Suprapubic skin (tissue), 4 donors: ENCODE measurements around the gene PDE3B. TPM values are rescaled to one million over a fixed set of nuclear protein-coding genes. Genes with fewer than 3 reads are reported as not detected.
"Not testable (repeated sequence)": the region's sequence is repeated elsewhere in the genome, so short reads cannot be mapped to it uniquely, and the experiment has no call there.

Experiments used
- DNase-seq, 2 donors: peaks; one replicate each; pipeline ENCODE4 v3.0.0-alpha.2; 2019; ENCODE audit warnings: low spot score in 2 of 2
- H3K27ac ChIP-seq: fragments of 200-600 bp; sonication (generic); one replicate; pipeline ENCODE4 v1.5.1; 2019
- H3K27me3 ChIP-seq: fragments of 200-600 bp; sonication (generic); one replicate; pipeline ENCODE4 v1.5.1; 2019
- H3K36me3 ChIP-seq: fragments of 200-600 bp; sonication (generic); one replicate; pipeline ENCODE4 v1.5.1; 2019
- H3K4me1 ChIP-seq: fragments of 200-600 bp; sonication (generic); one replicate; pipeline ENCODE4 v1.5.1; 2019
- H3K4me3 ChIP-seq: fragments of 200-600 bp; sonication (generic); one replicate; pipeline ENCODE4 v1.5.1; 2019; ENCODE audit warnings: mild to moderate bottlenecking
- H3K9me3 ChIP-seq: fragments of 200-600 bp; sonication (generic); one replicate; pipeline ENCODE4 v1.5.1; 2019
- CTCF ChIP-seq, 2 donors: fragments of 200-600 bp in 1 of 2; fragments of 450-650 bp in 1 of 2; sonication (generic) in 1 of 2; IDR thresholded peaks; one replicate each; pipeline ENCODE4 v1.5.1; 2016 to 2019; ENCODE audit warnings: antibody characterized with exemption in 2 of 2, mild to moderate bottlenecking in 1 of 2, moderate library complexity in 1 of 2
- EP300 ChIP-seq: sonication (generic); formaldehyde crosslinking; IDR thresholded peaks from one replicate; pipeline ENCODE4 v1.6.1; 2017; ENCODE audit warnings: antibody characterized with exemption
- POLR2A ChIP-seq, 2 donors: fragments of 450-650 bp; IDR thresholded peaks; one replicate each; pipeline ENCODE4 v1.6.1; 2017; ENCODE audit warnings: antibody characterized with exemption in 2 of 2, mild to moderate bottlenecking in 2 of 2, moderate library complexity in 2 of 2
- POLR2AphosphoS5 ChIP-seq, 3 donors: sonication (generic); formaldehyde crosslinking; IDR thresholded peaks; one replicate each; pipeline ENCODE4 v1.6.1; 2017; ENCODE audit warnings: antibody characterized with exemption in 3 of 3
- WGBS: methylation state at CpG from one replicate; pipeline ENCODE4 v1.1.5; 2018; 5-methylcytosine and 5-hydroxymethylcytosine counted together
- total RNA-seq, 4 donors: library from RNA; depleted of rRNA; stranded (reverse); fragments of >200 nt; gene quantifications; one replicate each; pipeline ENCODE4 v1.1.0, GENCODE V29; 2016

PDE3B gene
- total RNA-seq, 4 donors from 2014 or later, result 1.9 to 6.8 (median 2.7) TPM

GRCh38 chr11:14727215-14727614 is 83.6 kb downstream of the PDE3B start:
- no peak for DNase-seq
- no peak overlapping the region for H3K27ac ChIP-seq
- no peaks in the 10 kb centered on the region for H3K4me1 ChIP-seq
- no peaks in the 10 kb centered on the region for H3K36me3 ChIP-seq
- H3K27me3 ChIP-seq, result no peaks in the 10 kb centered on the region
- no peaks in the 10 kb centered on the region for H3K9me3 ChIP-seq
- TF ChIP-seq POLR2AphosphoS5 (IDR thresholded peaks at IDR 0.05), result no peak
- no peak for TF ChIP-seq CTCF (IDR thresholded peaks at IDR 0.05)
- TF ChIP-seq EP300, result no peak
- TF ChIP-seq POLR2A (IDR thresholded peaks at IDR 0.05), result no peak
- no peak overlapping the region for H3K4me3 ChIP-seq

GRCh38 chr11:14727746-14728145 is 84.1 kb downstream of the PDE3B start:
- H3K27me3 ChIP-seq, result no peaks in the 10 kb centered on the region
- H3K9me3 ChIP-seq, result no peaks in the 10 kb centered on the region
- no peak overlapping the region for H3K4me3 ChIP-seq
- no peaks in the 10 kb centered on the region for H3K36me3 ChIP-seq
- DNase-seq, result no peak
- H3K4me1 ChIP-seq, result no peaks in the 10 kb centered on the region
- 17% methylated on average over 1 of the region's 1 CpG for WGBS
- TF ChIP-seq POLR2A (IDR thresholded peaks at IDR 0.05) (no peak), EP300 (no peak), CTCF (IDR thresholded peaks at IDR 0.05) (no peak), POLR2AphosphoS5 (IDR thresholded peaks at IDR 0.05) (no peak)
- H3K27ac ChIP-seq, result no peak overlapping the region

GRCh38 chr11:14740539-14740938 is 96.9 kb downstream of the PDE3B start:
- H3K4me3 ChIP-seq, H3K9me3 ChIP-seq, H3K27ac ChIP-seq, DNase-seq, H3K27me3 ChIP-seq, H3K4me1 ChIP-seq, H3K36me3 ChIP-seq: not testable (repeated sequence)
- 82% methylated on average over 2 of the region's 2 CpGs for WGBS

- Histone ChIP-seq H3K27ac (no peak overlapping the region), H3K27me3 (no peaks in the 10 kb centered on the region), H3K36me3 (no peaks in the 10 kb centered on the region), H3K4me3 (no peak overlapping the region), H3K9me3 (no peaks in the 10 kb centered on the region), H3K4me1 (no peaks in the 10 kb centered on the region)
- WGBS, result 87% methylated on average over 3 of the region's 3 CpGs
- TF ChIP-seq POLR2AphosphoS5 (IDR thresholded peaks at IDR 0.05), result no peak
- TF ChIP-seq CTCF (IDR thresholded peaks at IDR 0.05), result no peak
- TF ChIP-seq POLR2A (IDR thresholded peaks at IDR 0.05), result no peak
- TF ChIP-seq EP300, result no peak
- DNase-seq, result no peak
These were observed 97.6 kb downstream of the PDE3B start for GRCh38 chr11:14741195-14741594.

GRCh38 chr11:14742849-14743559 is 99.4 kb downstream of the PDE3B start:
- Histone ChIP-seq H3K9me3 (no peaks in the 10 kb centered on the region), H3K27ac (no peak overlapping the region), H3K27me3 (no peaks in the 10 kb centered on the region), H3K4me1 (no peaks in the 10 kb centered on the region), H3K36me3 (no peaks in the 10 kb centered on the region), H3K4me3 (no peak overlapping the region)
- TF ChIP-seq POLR2AphosphoS5 (IDR thresholded peaks at IDR 0.05) (no peak), POLR2A (IDR thresholded peaks at IDR 0.05) (no peak), EP300 (no peak)
- DNase-seq, result no peak
- WGBS, result 77% methylated on average over 5 of the region's 5 CpGs

- not testable (repeated sequence) for H3K27ac ChIP-seq, H3K27me3 ChIP-seq, H3K9me3 ChIP-seq, DNase-seq, H3K4me3 ChIP-seq, H3K36me3 ChIP-seq, H3K4me1 ChIP-seq
- WGBS, result 85% methylated on average over 5 of the region's 6 CpGs
These were observed 100.1 kb downstream of the PDE3B start for GRCh38 chr11:14743667-14744066.

GRCh38 chr11:14746857-14747395 is 103.3 kb downstream of the PDE3B start:
- TF ChIP-seq CTCF (IDR thresholded peaks at IDR 0.05), result no peak
- TF ChIP-seq EP300, result no peak
- TF ChIP-seq POLR2AphosphoS5 (IDR thresholded peaks at IDR 0.05), result no peak
- no peak for TF ChIP-seq POLR2A (IDR thresholded peaks at IDR 0.05)
- Histone ChIP-seq H3K27ac (no peak overlapping the region), H3K4me1 (no peaks in the 10 kb centered on the region), H3K4me3 (no peak overlapping the region), H3K36me3 (no peaks in the 10 kb centered on the region), H3K27me3 (no peaks in the 10 kb centered on the region), H3K9me3 (no peaks in the 10 kb centered on the region)
- 94% methylated on average over 3 of the region's 3 CpGs for WGBS
- DNase-seq, result no peak
